Heart left ventricle (tissue), 16 donors: ENCODE data around the gene LGALS4. TPM values are rescaled to one million over a fixed set of nuclear protein-coding genes. Genes with fewer than 3 reads are reported as not detected.

ENCODE experiments used
- ATAC-seq, 4 donors: fragments of 200-7000 bp; cut with Tn5 transposase; one replicate each; pipeline ENCODE4 v1.9.1; 2020 to 2022; ENCODE audit warnings: moderate library complexity in 4 of 4, mild to moderate bottlenecking in 3 of 4, moderate number of reproducible peaks in 1 of 4
- DNase-seq, 5 donors: peaks; one replicate each; pipeline ENCODE4 v3.0.0-alpha.2; 2020
- H3K27ac ChIP-seq, 12 donors: fragments of 200-600 bp; sonication (generic) in 4 of 12; one replicate each; pipeline versions ENCODE4 v1.5.0 to v1.8.0; 2016 to 2022; ENCODE audit warnings: mild to moderate bottlenecking in 2 of 12
- H3K27me3 ChIP-seq, 9 donors: fragments of 200-600 bp; sonication (generic) in 2 of 9; one replicate each; pipeline versions ENCODE4 v1.5.1 to v1.8.0; 2016 to 2022; ENCODE audit warnings: mild to moderate bottlenecking in 3 of 9
- H3K36me3 ChIP-seq, 9 donors: fragments of 200-600 bp; sonication (generic) in 2 of 9; one replicate each; pipeline versions ENCODE4 v1.5.0 to v1.8.0; 2018 to 2022; ENCODE audit warnings: mild to moderate bottlenecking in 2 of 9
- H3K4me1 ChIP-seq, 12 donors: fragments of 200-600 bp; sonication (generic) in 4 of 12; one replicate each; pipeline versions ENCODE4 v1.5.0 to v1.8.0; 2016 to 2022; ENCODE audit warnings: mild to moderate bottlenecking in 3 of 12
- H3K4me3 ChIP-seq, 12 donors: fragments of 200-600 bp; sonication (generic) in 4 of 12; one replicate each; pipeline versions ENCODE4 v1.5.0 to v1.8.0; 2017 to 2022; ENCODE audit warnings: mild to moderate bottlenecking in 9 of 12, moderate library complexity in 4 of 12
- H3K9me3 ChIP-seq, 12 donors: fragments of 200-600 bp; sonication (generic) in 4 of 12; one replicate each; pipeline versions ENCODE4 v1.5.0 to v1.8.0; 2016 to 2022; ENCODE audit warnings: mild to moderate bottlenecking in 1 of 12
- POLR2A ChIP-seq, 2 donors: fragments of 450-650 bp; IDR thresholded peaks; one replicate each; pipeline ENCODE4 v1.6.1; 2017; ENCODE audit warnings: antibody characterized with exemption in 2 of 2, mild to moderate bottlenecking in 2 of 2, moderate library complexity in 2 of 2
- WGBS, 4 donors: extraction: QIAGEN DNeasy Blood & Tissue Kit in 2 of 4; methylation state at CpG; one replicate each; pipeline versions ENCODE4 v1.1.5 to v1.1.7; 2013 to 2018; 5-methylcytosine and 5-hydroxymethylcytosine counted together
- intact Hi-C, 10 donors: fragments of 100-400 bp; cut with DNase I; formaldehyde crosslinking; loops; one replicate each; pipeline versions ENCODE4 v1.11.1 to v1.14.2; 2022
- polyA plus RNA-seq, 2 donors: library from polyadenylated mRNA; stranded (reverse); fragments of 200-250 nt; gene quantifications; one replicate each; pipeline ENCODE4 v1.2.3, GENCODE V29; 2013
- total RNA-seq, 9 donors: library from RNA; depleted of rRNA in 2 of 9; stranded (reverse); fragments of >200 nt in 2 of 9; fragmentation: NEBNext Ultra II Directional in 3 of 9; extraction: Animal tissue kit (Norgen Biotek cat#: 25700) in 3 of 9; gene quantifications; one replicate each; pipeline versions ENCODE4 v1.1.0 to v1.2.4, GENCODE V29; 2016 to 2023
- TF ChIP-seq, protein P1 (sequence below), 12 donors: fragments of 200-600 bp; sonication (generic) in 4 of 12; IDR thresholded peaks; one replicate each; pipeline versions ENCODE4 v1.5.0 to v1.8.0; 2018 to 2022; ENCODE audit warnings: antibody characterized with exemption in 12 of 12, mild to moderate bottlenecking in 5 of 12
- donor health status: ischemic (EF 13 %, LVEDD 7.1; RV severe dilation, severe dysfunction).
- donor health status: healthy with polysubstance abuse.
- donor health status: DM: no; HTN: yes; CAD: no.
- donor health status: DM: no; HTN: no; CAD: no.
- donor health status: ischemic (EF 25% LVEDD 6.9; RV normal size, moderate dysfunction).
- donor health status: ischemic (EF 25% LVEDD 5.7; RV mildly dilated, moderate dysfunction).
- donor health status: healthy.
- donor health status: DM: yes; HTN: yes; CAD: no.
- donor health status: ischemic (EF 35%, LVEDD 5.7; RV mildly dilated, moderate dysfunction).
- donor health status: nonischemic (EF 11% LVEDD 7.7; RV severe dilation, severe dysfunction).
- donor health status: DM: yes; HTN: yes; CAD: no.
- donor health status: PGD.
- donor health status: ischemic (EF 29% LVEDD 5.4; RV normal size, mild dysfunction).
- donor health status: nonischemic (EF 23%, LVEDD 6.1; RV moderate dilation, normal function).

LGALS4 gene
- total and polyA plus RNA-seq, 11 donors, result 0.35 to 1.3 (median 0.67) TPM; not detected in 2

DNA sequence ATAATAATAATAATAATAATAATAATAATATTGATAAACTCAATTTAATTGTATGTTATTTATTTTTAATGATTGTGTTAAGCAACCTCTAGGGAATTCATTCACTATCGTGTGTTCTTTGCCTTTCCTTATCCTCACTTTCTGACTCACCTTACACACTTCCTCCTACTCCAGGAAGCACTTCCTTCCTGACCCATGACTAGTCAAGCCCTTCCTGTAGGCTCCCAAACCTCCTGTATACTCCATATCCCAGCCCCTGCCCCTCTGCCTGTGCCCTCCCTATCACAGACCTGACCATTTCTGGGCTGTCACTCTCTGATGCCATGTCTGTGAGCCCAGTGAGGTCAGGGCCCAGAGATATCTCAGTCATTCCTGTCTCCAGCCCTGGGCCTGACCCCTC, 7.6 kb downstream of the LGALS4 start:
- Histone ChIP-seq H3K9me3 (no peaks in the 10 kb centered on the region), H3K36me3 (no peaks in the 10 kb centered on the region), H3K4me1 (peaks cover 0 to 6% (median 0%) of the 10 kb centered on the region in 12 donors), H3K4me3 (no peak overlapping the region), H3K27me3 (no peaks in the 10 kb centered on the region), H3K27ac (peak overlapping the region in 5 of 12 donors; percentile 11 to 68 (median 20))
- no peak for DNase-seq
- 39 to 66% (median 49%) methylated on average over 1 of the region's 1 CpG for WGBS, 4 donors
- intact Hi-C loops, result loop anchor here in 2 of 10 donors (10.0 kb wide), 2 partner anchors 50 to 70 kb away; no protein-coding TSS in a partner anchor
- ATAC-seq, result peak in 3 of 4 donors; percentile 53 to 93 (median 61)
- TF ChIP-seq, protein P1, sequence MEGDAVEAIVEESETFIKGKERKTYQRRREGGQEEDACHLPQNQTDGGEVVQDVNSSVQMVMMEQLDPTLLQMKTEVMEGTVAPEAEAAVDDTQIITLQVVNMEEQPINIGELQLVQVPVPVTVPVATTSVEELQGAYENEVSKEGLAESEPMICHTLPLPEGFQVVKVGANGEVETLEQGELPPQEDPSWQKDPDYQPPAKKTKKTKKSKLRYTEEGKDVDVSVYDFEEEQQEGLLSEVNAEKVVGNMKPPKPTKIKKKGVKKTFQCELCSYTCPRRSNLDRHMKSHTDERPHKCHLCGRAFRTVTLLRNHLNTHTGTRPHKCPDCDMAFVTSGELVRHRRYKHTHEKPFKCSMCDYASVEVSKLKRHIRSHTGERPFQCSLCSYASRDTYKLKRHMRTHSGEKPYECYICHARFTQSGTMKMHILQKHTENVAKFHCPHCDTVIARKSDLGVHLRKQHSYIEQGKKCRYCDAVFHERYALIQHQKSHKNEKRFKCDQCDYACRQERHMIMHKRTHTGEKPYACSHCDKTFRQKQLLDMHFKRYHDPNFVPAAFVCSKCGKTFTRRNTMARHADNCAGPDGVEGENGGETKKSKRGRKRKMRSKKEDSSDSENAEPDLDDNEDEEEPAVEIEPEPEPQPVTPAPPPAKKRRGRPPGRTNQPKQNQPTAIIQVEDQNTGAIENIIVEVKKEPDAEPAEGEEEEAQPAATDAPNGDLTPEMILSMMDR (IDR thresholded peaks at IDR 0.05), result no peak
- no peak for TF ChIP-seq POLR2A (IDR thresholded peaks at IDR 0.05)

DNA sequence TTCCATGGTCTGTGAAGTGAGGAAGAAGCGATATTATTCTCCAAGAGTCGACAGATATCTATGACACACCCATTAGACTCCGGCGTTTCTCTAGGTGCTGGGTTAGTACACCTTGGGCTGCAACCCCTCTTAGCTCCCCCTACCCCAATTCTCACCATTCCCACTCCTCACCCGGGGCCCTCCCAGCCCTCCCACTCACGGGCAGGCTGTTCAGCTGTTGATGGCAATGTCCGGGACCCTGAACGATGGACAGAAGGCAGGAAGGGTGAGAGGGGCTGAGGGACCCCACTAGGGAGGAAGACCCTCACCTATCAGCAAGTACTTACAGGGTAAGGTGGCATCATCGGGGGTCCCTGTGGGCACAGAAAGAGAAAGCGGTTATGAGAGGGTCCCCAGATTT, 9.2 kb downstream of the LGALS4 start:
- ATAC-seq (no peak), DNase-seq (no peak)
- H3K4me1 ChIP-seq, result peaks cover 0 to 6% (median 0%) of the 10 kb centered on the region in 12 donors
- no peak overlapping the region for H3K4me3 ChIP-seq
- intact Hi-C loops, result loop anchor here in 2 of 10 donors (10.0 kb wide), 2 partner anchors 49 to 69 kb away; no protein-coding TSS in a partner anchor
- WGBS, 4 donors, result 83 to 96% (median 91%) methylated on average over 10 of the region's 10 CpGs
- H3K27ac ChIP-seq, result no peak overlapping the region
- H3K27me3 ChIP-seq, result no peaks in the 10 kb centered on the region
- TF ChIP-seq, protein P1 (IDR thresholded peaks at IDR 0.05), result no peak
- H3K9me3 ChIP-seq, result no peaks in the 10 kb centered on the region
- no peaks in the 10 kb centered on the region for H3K36me3 ChIP-seq

DNA sequence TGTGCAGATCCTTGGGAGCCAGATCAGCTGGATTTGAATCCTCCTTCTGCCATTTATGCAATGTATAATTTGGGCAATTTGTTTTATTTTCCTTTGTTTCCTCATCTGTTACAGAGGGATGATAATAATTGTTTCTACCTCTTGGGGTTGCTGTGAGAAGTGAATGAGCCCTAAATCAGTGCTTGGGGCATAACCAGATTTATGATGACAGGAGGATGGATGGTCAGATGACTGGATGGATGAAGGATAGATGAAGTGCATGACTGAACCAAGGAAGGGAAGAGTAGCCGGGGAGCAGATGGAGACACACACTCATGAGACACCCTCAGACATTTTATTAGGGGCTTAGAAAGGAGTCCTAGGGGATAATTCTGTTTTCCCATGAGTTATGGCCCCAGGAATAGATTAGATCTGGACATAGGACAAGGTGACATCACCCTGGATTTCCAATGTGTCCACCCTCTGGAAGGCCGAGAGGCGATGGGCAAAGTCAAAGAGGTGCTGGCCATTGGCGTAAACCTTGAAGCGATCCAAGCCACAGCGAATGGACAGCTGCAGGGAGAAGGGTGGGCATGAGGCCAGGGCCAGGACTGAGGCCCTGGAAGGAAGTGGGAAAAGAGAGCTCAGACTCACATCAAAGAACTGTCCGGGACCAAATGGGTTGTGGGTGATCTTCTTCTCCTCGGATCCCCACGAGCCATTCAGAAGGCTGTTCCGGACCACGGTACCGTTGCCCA, 11.2 kb downstream of the LGALS4 start:
- H3K4me3 ChIP-seq, result no peak overlapping the region
- no peaks in the 10 kb centered on the region for H3K36me3 ChIP-seq
- WGBS, 4 donors, result 93 to 96% (median 94%) methylated on average over 12 of the region's 12 CpGs
- DNase-seq, result no peak
- H3K9me3 ChIP-seq, result no peaks in the 10 kb centered on the region
- intact Hi-C loops, result loop anchor here in 2 of 10 donors (10.0 kb wide), 2 partner anchors 47 to 67 kb away; no protein-coding TSS in a partner anchor
- H3K27ac ChIP-seq, result no peak overlapping the region
- H3K27me3 ChIP-seq, result no peaks in the 10 kb centered on the region
- peak in 1 of 4 donors; percentile 20 for ATAC-seq
- TF ChIP-seq POLR2A (IDR thresholded peaks at IDR 0.05), result no peak
- TF ChIP-seq, protein P1 (IDR thresholded peaks at IDR 0.05), result no peak
- H3K4me1 ChIP-seq, result peaks cover 0 to 6% (median 0%) of the 10 kb centered on the region in 12 donors

DNA sequence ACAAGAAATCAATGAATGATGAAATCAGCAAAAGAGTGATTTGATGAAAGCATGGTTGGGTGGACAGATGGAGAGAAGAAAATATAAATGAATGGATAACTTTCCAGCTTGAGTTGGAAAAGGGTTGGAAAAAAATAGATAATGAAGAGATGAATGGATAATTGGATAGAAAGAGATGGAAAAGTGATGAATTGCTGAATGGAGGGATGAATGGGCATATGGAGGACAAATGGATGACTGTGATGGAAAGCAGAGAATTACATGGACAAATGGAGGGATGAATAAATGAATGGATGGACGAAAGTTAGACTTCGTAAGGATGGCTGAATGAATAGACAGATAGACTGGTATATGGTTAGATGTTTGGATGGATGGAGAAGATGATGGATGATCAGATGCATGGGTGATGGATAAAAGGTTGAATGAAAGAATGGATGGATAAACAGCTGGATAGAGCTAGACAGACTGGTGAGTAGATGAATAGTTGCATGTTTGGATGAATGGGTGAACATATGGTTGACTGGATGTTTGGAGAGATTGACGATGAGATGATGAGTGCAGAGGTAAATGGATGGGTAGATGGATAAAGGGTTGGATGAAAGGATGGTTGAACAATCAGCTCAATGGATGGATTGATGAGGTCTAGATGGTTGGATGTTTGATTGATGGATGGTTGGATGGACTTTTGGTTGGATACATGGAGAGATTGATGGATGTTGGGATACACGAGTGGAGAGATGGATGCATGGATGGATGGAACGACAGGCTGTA, 12.0 kb downstream of the LGALS4 start:
- Histone ChIP-seq H3K27ac (no peak overlapping the region), H3K27me3 (no peaks in the 10 kb centered on the region), H3K36me3 (no peaks in the 10 kb centered on the region), H3K9me3 (no peaks in the 10 kb centered on the region), H3K4me1 (peaks cover 0 to 6% (median 0%) of the 10 kb centered on the region in 12 donors), H3K4me3 (no peak overlapping the region)
- DNase-seq (no peak), ATAC-seq (no peak)
- 90 to 96% (median 92%) methylated on average over 5 of the region's 5 CpGs for WGBS, 4 donors
- TF ChIP-seq POLR2A (IDR thresholded peaks at IDR 0.05), result no peak
- TF ChIP-seq, protein P1 (IDR thresholded peaks at IDR 0.05), result no peak
- intact Hi-C loops, result loop anchor here in 2 of 10 donors (10.0 kb wide), 2 partner anchors 46 to 66 kb away; no protein-coding TSS in a partner anchor
